Dermis blood vessel endothelial cell (primary cell): ENCODE data around the gene SLC39A2. TPM values are rescaled to one million over a fixed set of nuclear protein-coding genes. Genes with fewer than 3 reads are reported as not detected.

Source experiments
- DNase-seq: peaks from one replicate; pipeline ENCODE4 v3.0.0; 2010
- total RNA-seq: library from RNA; depleted of rRNA; stranded (reverse); fragments of >200 nt; gene quantifications from 2 replicates; pipeline ENCODE4 v1.2.3, GENCODE V29; 2014

SLC39A2 gene
- total RNA-seq, 1 donor from 2014 or later, result not detected

GRCh38 chr14:21049271-21049673, 50.2 kb downstream of the SLC39A2 start:
- DNase-seq, result no peak

- no peak for DNase-seq
Measured at GRCh38 chr14:21050597-21050996, 51.5 kb downstream of the SLC39A2 start.

Other genes with a start within 250 kb of the SLC39A2 start
- not detected in 2 replicates for gene EDDM3B, start 230.9 kb upstream of the SLC39A2 start, total RNA-seq
- 0.14 and 0.17 TPM in 2 replicates for gene RNASE6, start 218.0 kb upstream of the SLC39A2 start, total RNA-seq
- gene RNASE1, start 196.4 kb upstream of the SLC39A2 start, total RNA-seq, result 28.6 and 64.0 TPM in 2 replicates
- gene RNASE3, start 107.9 kb upstream of the SLC39A2 start, total RNA-seq, result not detected in 2 replicates
- gene RNASE2, start 43.8 kb upstream of the SLC39A2 start, total RNA-seq, result 0.14 TPM in 1 of 2 replicates, not detected in the other
- gene METTL17, start 9.3 kb upstream of the SLC39A2 start, total RNA-seq, result 32.8 and 32.9 TPM in 2 replicates
- 3.3 and 3.6 TPM in 2 replicates for gene NDRG2, start 25.8 kb downstream of the SLC39A2 start, total RNA-seq
- gene TPPP2, start 30.9 kb downstream of the SLC39A2 start, total RNA-seq, result not detected in 2 replicates
- gene RNASE13, start 35.5 kb downstream of the SLC39A2 start, total RNA-seq, result not detected in 2 replicates
- not detected in 2 replicates for gene RNASE7, start 43.1 kb downstream of the SLC39A2 start, total RNA-seq
- not detected in 2 replicates for gene RNASE8, start 58.5 kb downstream of the SLC39A2 start, total RNA-seq
- 6.2 and 7.3 TPM in 2 replicates for gene ARHGEF40, start 71.0 kb downstream of the SLC39A2 start, total RNA-seq
- 5.1 and 7.0 TPM in 2 replicates for gene ZNF219, start 99.4 kb downstream of the SLC39A2 start, total RNA-seq
- 0.19 TPM in 1 of 2 replicates, not detected in the other for gene TMEM253, start 101.8 kb downstream of the SLC39A2 start, total RNA-seq
- gene OR5AU1, start 156.8 kb downstream of the SLC39A2 start, total RNA-seq, result not detected in 2 replicates